CD4-positive, alpha-beta T cell (primary cell): ENCODE results near the gene LRRC3C. TPM values are rescaled to one million over a fixed set of nuclear protein-coding genes. Genes with fewer than 3 reads are reported as not detected.

Experiments
- ATAC-seq: fragments of 200-7000 bp; cut with Tn5 transposase; one replicate; pipeline ENCODE4 v1.10.0; 2022; ENCODE audit warnings: mild to moderate bottlenecking; ENCODE audit not compliant: poor library complexity
- CTCF ChIA-PET: fragments of 350-600 bp; sonication (Branson Sonifier 250); formaldehyde crosslinking; loops from one replicate; lab custom pipeline; 2021; ENCODE audit warnings: antibody characterized with exemption, inconsistent platforms; lab: Charles Lee
- POLR2A ChIA-PET: fragments of 350-600 bp; sonication (Branson Sonifier 250); formaldehyde crosslinking; loops from one replicate; lab custom pipeline; 2021; ENCODE audit warnings: antibody characterized with exemption, inconsistent platforms; lab: Charles Lee
- DNase-seq, 14 experiments: peaks; one replicate each; pipeline ENCODE4 v3.0.0-alpha.2; 2013 to 2020; ENCODE audit warnings: mixed read lengths in 2 of 14
- H3K27ac ChIP-seq, 2 donors: one replicate each; pipeline versions ENCODE4 v1.5.1 to v1.7.0; 2013; ENCODE audit warnings: low read length in 2 of 2, low read depth in 1 of 2, mild to moderate bottlenecking in 1 of 2
- H3K27me3 ChIP-seq, 2 experiments: 1 replicate in 1 of 2; 2 replicates in 1 of 2; pipeline versions ENCODE4 v1.6.1 to v1.7.0; 2013; ENCODE audit warnings: low read length in 2 of 2, control low read depth in 1 of 2, mild to moderate bottlenecking in 1 of 2, moderate library complexity in 1 of 2; ENCODE audit not compliant: insufficient read depth in 2 of 2, control insufficient read depth in 1 of 2
- H3K36me3 ChIP-seq: one replicate; pipeline ENCODE4 v1.6.1; 2013; ENCODE audit warnings: low read length, control low read depth; ENCODE audit not compliant: insufficient read depth
- H3K4me1 ChIP-seq: one replicate; pipeline ENCODE4 v1.6.1; 2013; ENCODE audit warnings: low read length, control low read depth; ENCODE audit not compliant: insufficient read depth
- H3K4me3 ChIP-seq: one replicate; pipeline ENCODE4 v1.5.1; 2013; ENCODE audit warnings: mild to moderate bottlenecking, low read length, moderate library complexity
- H3K9me3 ChIP-seq, 2 experiments: 1 replicate in 1 of 2; 2 replicates in 1 of 2; pipeline versions ENCODE4 v1.6.1 to v1.7.0; 2013; ENCODE audit warnings: low read length in 2 of 2, mild to moderate bottlenecking in 2 of 2, control low read depth in 1 of 2, moderate library complexity in 1 of 2; ENCODE audit not compliant: control insufficient read depth in 1 of 2, insufficient read depth in 1 of 2
- H3K27ac Mint-ChIP-seq: one replicate; pipeline ENCODE4 v1.8.0; 2020; ENCODE audit warnings: mixed read lengths
- H3K27me3 Mint-ChIP-seq: one replicate; pipeline ENCODE4 v1.8.0; 2021; ENCODE audit warnings: mixed read lengths
- H3K36me3 Mint-ChIP-seq: one replicate; pipeline ENCODE4 v1.8.0; 2021; ENCODE audit warnings: low read depth, mixed read lengths
- H3K4me1 Mint-ChIP-seq: one replicate; pipeline ENCODE4 v1.8.0; 2021; ENCODE audit warnings: low read depth, mixed read lengths
- H3K4me3 Mint-ChIP-seq: one replicate; pipeline ENCODE4 v1.8.0; 2020; ENCODE audit warnings: mild to moderate bottlenecking, mixed read lengths
- H3K9me3 Mint-ChIP-seq: one replicate; pipeline ENCODE4 v1.8.0; 2020; ENCODE audit warnings: mixed read lengths
- intact Hi-C, 2 experiments: fragments of 100-400 bp; cut with DNase I in 1 of 2; cut with micrococcal nuclease in 1 of 2; formaldehyde crosslinking; loops; one replicate each; pipeline versions ENCODE4 v1.15.1 to v1.9.0; 2023 to 2025; cut with DNase I, micrococcal nuclease
- total RNA-seq, 174 experiments: library from RNA in 2 of 174; stranded (reverse) in 2 of 174; gene quantifications; one replicate each; pipeline ENCODE4 v1.2.3 and lab custom pipeline; 2021 to 2026
- TF ChIP-seq, protein P1 (sequence below): fragments of 200-600 bp; IDR thresholded peaks from one replicate; pipeline ENCODE4 v1.8.0; 2022; ENCODE audit warnings: antibody characterized with exemption, mild to moderate bottlenecking

Gene LRRC3C
- total RNA-seq, 2 experiments from 2014 or later: not detected

GRCh38 chr17:39981766-39982375 lies 54.3 kb downstream of the LRRC3C start:
- Histone ChIP-seq H3K36me3 (peaks cover 32% of the 10 kb centered on the region), H3K4me1 (peaks cover 25% of the 10 kb centered on the region), H3K27ac (peak overlapping the region in 1 of 2 donors; percentile 97), H3K9me3 (no peaks in the 10 kb centered on the region), H3K4me3 (peak overlapping the region; percentile 96), H3K27me3 (no peaks in the 10 kb centered on the region)
- no peak for ATAC-seq
- peak overlapping the region; percentile 89 for H3K4me3 Mint-ChIP-seq
- no peaks in the 10 kb centered on the region for H3K27me3 Mint-ChIP-seq
- TF ChIP-seq, protein P1, sequence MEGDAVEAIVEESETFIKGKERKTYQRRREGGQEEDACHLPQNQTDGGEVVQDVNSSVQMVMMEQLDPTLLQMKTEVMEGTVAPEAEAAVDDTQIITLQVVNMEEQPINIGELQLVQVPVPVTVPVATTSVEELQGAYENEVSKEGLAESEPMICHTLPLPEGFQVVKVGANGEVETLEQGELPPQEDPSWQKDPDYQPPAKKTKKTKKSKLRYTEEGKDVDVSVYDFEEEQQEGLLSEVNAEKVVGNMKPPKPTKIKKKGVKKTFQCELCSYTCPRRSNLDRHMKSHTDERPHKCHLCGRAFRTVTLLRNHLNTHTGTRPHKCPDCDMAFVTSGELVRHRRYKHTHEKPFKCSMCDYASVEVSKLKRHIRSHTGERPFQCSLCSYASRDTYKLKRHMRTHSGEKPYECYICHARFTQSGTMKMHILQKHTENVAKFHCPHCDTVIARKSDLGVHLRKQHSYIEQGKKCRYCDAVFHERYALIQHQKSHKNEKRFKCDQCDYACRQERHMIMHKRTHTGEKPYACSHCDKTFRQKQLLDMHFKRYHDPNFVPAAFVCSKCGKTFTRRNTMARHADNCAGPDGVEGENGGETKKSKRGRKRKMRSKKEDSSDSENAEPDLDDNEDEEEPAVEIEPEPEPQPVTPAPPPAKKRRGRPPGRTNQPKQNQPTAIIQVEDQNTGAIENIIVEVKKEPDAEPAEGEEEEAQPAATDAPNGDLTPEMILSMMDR: no peak
- CTCF ChIA-PET: interaction anchor here (4.9 kb wide), 1 partner anchor 24 kb away, joined by 55 read pairs; no protein-coding TSS in a partner anchor
- H3K4me1 Mint-ChIP-seq: peaks cover 43% of the 10 kb centered on the region
- H3K9me3 Mint-ChIP-seq: no peaks in the 10 kb centered on the region
- POLR2A ChIA-PET: interaction anchor here (0.7 to 3.1 kb wide), 3 partner anchors 28 to 94 kb away, joined by 4 to 46 read pairs (median 4); no protein-coding TSS in a partner anchor
- H3K36me3 Mint-ChIP-seq: peaks cover 58% of the 10 kb centered on the region
- H3K27ac Mint-ChIP-seq: peak overlapping the region; percentile 95
- intact Hi-C loops: loop anchor here (2.0 to 10.0 kb wide), 7 partner anchors 107 to 437 kb away; partner anchors contain the start of gene STARD3 (in 1 of the 2)
- DNase-seq: peak in 1 of 14 experiments; percentile 17

- Histone ChIP-seq H3K27ac (no peak overlapping the region), H3K4me3 (no peak overlapping the region), H3K9me3 (no peaks in the 10 kb centered on the region), H3K36me3 (peaks cover 96% of the 10 kb centered on the region), H3K4me1 (peaks cover 4% of the 10 kb centered on the region), H3K27me3 (no peaks in the 10 kb centered on the region)
- ATAC-seq (no peak), DNase-seq (no peak)
- TF ChIP-seq, protein P1: no peak
- Mint-ChIP-seq H3K36me3 (peaks cover 98% of the 10 kb centered on the region), H3K4me3 (no peak overlapping the region), H3K27me3 (no peaks in the 10 kb centered on the region), H3K9me3 (no peaks in the 10 kb centered on the region), H3K4me1 (peaks cover 23% of the 10 kb centered on the region), H3K27ac (no peak overlapping the region)
- POLR2A ChIA-PET: no interaction called here
- intact Hi-C loops: loop anchor here in 1 of 2 experiments (10.0 kb wide), 1 partner anchor 444 kb away; no protein-coding TSS in a partner anchor
- CTCF ChIA-PET: no interaction called here
Observed at GRCh38 chr17:39988206-39988810, 60.8 kb downstream of the LRRC3C start.

- intact Hi-C loops: no loop called here
- H3K27me3 Mint-ChIP-seq: no peaks in the 10 kb centered on the region
- CTCF ChIA-PET: no interaction called here
- Histone ChIP-seq H3K36me3 (peaks cover 84% of the 10 kb centered on the region), H3K4me3 (no peak overlapping the region), H3K27ac (no peak overlapping the region), H3K9me3 (no peaks in the 10 kb centered on the region), H3K27me3 (no peaks in the 10 kb centered on the region), H3K4me1 (no peaks in the 10 kb centered on the region)
- ATAC-seq (no peak), DNase-seq (no peak)
- H3K4me3 Mint-ChIP-seq: no peak overlapping the region
- no peak overlapping the region for H3K27ac Mint-ChIP-seq
- TF ChIP-seq, protein P1: no peak
- no peaks in the 10 kb centered on the region for H3K9me3 Mint-ChIP-seq
- POLR2A ChIA-PET: no interaction called here
- peaks cover 87% of the 10 kb centered on the region for H3K36me3 Mint-ChIP-seq
- no peaks in the 10 kb centered on the region for H3K4me1 Mint-ChIP-seq
Observed at GRCh38 chr17:39994448-39994847, 66.9 kb downstream of the LRRC3C start.

Other genes with a start within 250 kb of the LRRC3C start
- gene PGAP3, start 239.7 kb upstream of the LRRC3C start, total RNA-seq: 10 to 100 TPM; 26.1 to 30.7 TPM
- gene ERBB2, start 227.7 kb upstream of the LRRC3C start, total RNA-seq: 1 to 10 TPM; 2.4 to 4.6 TPM
- gene MIEN1, start 197.2 kb upstream of the LRRC3C start, total RNA-seq: 10 to 100 TPM; 31.5 to 32.3 TPM
- gene GRB7, start 189.8 kb upstream of the LRRC3C start, total RNA-seq: not detected
- gene IKZF3, start 63.4 kb upstream of the LRRC3C start, total RNA-seq: 10 to 100 TPM; 39.7 to 39.9 TPM
- gene ZPBP2, start 59.5 kb upstream of the LRRC3C start, total RNA-seq: not detected
- 10 to 100 TPM; 22.3 to 22.7 TPM for gene GSDMB, start 9.1 kb upstream of the LRRC3C start, total RNA-seq
- 100 to 1,000 TPM; 103 to 105 TPM for gene ORMDL3, start 131 bp upstream of the LRRC3C start, total RNA-seq
- gene GSDMA, start 35.3 kb downstream of the LRRC3C start, total RNA-seq: under 1 TPM in 1 of 2 experiments, not detected in 1; 0.14 TPM
- gene PSMD3, start 53.1 kb downstream of the LRRC3C start, total RNA-seq: 10 to 100 TPM; 66.7 to 71.9 TPM
- not detected for gene CSF3, start 87.7 kb downstream of the LRRC3C start, total RNA-seq
- 10 to 100 TPM; 82.9 to 85.3 TPM for gene MED24, start 126.7 kb downstream of the LRRC3C start, total RNA-seq
- gene THRA, start 135.2 kb downstream of the LRRC3C start, total RNA-seq: 10 to 100 TPM; 35.2 to 36.4 TPM
- 10 to 100 TPM; 29.6 to 34.1 TPM for gene NR1D1, start 172.9 kb downstream of the LRRC3C start, total RNA-seq
- 10 to 100 TPM; 77.0 to 79.2 TPM for gene MSL1, start 194.2 kb downstream of the LRRC3C start, total RNA-seq
- 100 to 1,000 TPM; 195 to 207 TPM for gene CASC3, start 212.8 kb downstream of the LRRC3C start, total RNA-seq
- 1 to 10 TPM; 7.7 to 9.4 TPM for gene RAPGEFL1, start 249.7 kb downstream of the LRRC3C start, total RNA-seq